ENCODE results near the gene PIAS4. TPM values are rescaled to one million over a fixed set of nuclear protein-coding genes. Genes with fewer than 3 reads are reported as not detected.
A peak's percentile ranks its signal among the peaks of the same experiment; 100 is the strongest.
"Not testable (repeated sequence)": the region's sequence is repeated elsewhere in the genome, so short reads cannot be mapped to it uniquely, and the experiment has no call there.

The PIAS4 gene
- polyA plus RNA-seq, 4 donors, result 33.5 to 39.4 (median 38.1) TPM

DNA sequence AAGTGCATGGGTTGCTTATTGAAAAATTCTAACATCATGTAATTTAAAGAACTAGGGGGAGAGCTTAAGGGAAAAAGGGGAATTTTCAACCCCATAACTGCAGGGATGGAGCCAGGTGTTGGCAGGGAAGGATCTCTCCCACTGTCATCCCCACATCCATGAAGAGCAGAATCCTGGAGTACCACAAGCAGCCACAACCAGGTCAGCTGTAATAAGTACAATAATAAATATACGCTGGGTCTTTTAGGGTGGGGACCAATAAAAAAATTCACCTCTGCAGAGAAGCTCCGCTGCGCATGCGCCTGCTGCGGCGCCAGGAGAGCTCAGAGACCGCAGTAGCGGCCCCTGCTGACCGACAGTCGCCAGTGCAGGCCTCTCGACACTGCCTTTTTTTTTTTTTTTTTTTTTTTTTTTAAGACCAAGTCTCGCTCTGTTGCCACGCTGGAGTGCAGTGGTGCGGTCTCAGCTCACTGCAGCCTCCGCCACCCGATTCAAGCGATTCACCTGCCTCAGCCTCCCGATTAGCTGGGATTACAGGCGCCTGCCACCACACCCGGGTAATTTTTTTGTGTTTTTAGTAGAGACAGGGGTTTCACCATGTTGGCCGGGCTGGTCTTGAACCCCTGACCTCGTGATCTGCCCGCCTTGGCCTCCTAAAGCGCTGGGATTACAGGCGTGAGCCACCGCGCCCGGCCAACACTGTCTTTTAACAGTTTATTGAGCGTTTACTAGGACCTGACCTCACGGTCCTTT is 19.7 kb upstream of the PIAS4 start:
- DNase-seq (ENCODE audit: low read depth in 4 of 4, low spot score in 3 of 4), result peak; percentile 69 to 79 (median 74)

GRCh38 chr19:3990815-3991117 is 16.8 kb upstream of the PIAS4 start:
- DNase-seq (ENCODE audit: low read depth in 4 of 4, low spot score in 3 of 4), result no peak

GRCh38 chr19:3995607-3996006 is 11.9 kb upstream of the PIAS4 start:
- no peak for DNase-seq (ENCODE audit: low read depth in 4 of 4, low spot score in 3 of 4)

DNA sequence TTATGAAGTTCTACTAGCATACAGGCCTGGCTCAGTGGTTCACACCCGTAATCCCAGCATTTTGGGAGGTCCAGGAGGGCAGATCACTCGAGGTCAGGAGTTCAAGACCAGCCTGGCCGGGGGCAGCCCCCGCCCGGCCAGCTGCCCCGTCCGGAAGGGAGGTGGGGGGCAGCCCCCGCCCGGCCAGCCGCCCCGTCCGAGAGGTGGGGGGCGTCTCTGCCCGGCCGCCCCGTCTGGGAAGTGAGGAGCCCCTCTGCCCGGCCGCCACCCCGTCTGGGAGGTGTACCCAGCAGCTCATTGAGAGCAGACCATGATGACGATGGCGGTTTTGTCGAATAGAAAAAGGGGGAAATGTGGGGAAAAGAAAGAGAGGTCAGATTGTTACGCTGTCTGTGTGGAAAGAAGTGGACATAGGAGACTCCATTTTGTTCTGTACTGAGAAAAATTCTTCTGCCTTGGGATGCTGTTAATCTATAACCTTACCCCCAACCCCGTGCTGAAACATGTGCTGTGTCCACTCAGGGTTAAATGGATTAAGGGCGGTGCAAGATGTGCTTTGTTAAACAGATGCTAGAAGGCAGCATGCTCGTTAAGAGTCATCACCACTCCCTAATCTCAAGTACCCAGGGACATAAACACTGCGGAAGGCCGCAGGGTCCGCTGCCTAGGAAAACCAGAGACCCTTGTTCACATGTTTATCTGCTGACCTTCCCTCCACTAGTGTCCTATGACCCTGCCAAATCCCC is 8.7 kb upstream of the PIAS4 start:
- not testable (repeated sequence) for DNase-seq (ENCODE audit: low read depth in 4 of 4, low spot score in 3 of 4)

GRCh38 chr19:4000798-4001197 is 6.7 kb upstream of the PIAS4 start:
- not testable (repeated sequence) for DNase-seq (ENCODE audit: low read depth in 4 of 4, low spot score in 3 of 4)

- not testable (repeated sequence) for DNase-seq (ENCODE audit: low read depth in 4 of 4, low spot score in 3 of 4)
Measured at GRCh38 chr19:4005436-4005835, 2.1 kb upstream of the PIAS4 start.

DNA sequence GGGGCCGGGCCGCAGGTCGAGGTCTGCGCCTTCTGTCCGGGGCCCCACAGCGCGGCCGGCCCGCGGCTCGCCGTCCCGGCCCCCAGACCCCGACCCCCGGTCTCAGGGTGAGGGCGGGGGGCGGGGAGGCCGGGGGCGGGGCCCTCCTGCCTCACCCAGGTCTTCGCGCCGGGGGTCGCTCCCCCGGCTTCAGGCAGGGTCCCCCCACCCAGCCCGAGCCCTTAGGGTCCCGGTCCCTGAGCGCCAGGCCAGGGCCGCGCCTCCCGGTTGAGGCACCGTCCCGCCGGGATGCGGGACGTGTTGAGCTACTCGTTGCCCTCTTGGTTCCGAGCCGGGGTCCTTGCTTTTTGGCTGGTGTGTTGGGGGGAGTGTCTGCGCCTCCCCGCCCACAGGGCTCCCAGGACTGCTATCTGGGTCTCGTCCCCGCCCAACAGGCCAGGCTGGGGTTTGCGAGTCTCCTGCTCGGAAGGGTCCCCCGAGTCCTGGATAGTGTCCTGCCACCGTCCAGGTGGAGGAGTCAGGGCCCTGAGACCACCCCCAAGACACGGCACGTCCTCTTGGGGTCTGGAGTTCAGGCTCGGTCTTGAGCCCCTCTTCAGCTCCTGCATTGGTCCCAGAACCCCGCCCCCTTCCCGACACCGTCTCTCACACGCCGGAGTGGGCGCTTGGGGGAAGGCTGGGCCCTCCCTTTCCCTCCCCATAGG is 452 bp downstream of the PIAS4 start:
- DNase-seq (ENCODE audit: low read depth in 4 of 4, low spot score in 3 of 4), result no peak

DNA sequence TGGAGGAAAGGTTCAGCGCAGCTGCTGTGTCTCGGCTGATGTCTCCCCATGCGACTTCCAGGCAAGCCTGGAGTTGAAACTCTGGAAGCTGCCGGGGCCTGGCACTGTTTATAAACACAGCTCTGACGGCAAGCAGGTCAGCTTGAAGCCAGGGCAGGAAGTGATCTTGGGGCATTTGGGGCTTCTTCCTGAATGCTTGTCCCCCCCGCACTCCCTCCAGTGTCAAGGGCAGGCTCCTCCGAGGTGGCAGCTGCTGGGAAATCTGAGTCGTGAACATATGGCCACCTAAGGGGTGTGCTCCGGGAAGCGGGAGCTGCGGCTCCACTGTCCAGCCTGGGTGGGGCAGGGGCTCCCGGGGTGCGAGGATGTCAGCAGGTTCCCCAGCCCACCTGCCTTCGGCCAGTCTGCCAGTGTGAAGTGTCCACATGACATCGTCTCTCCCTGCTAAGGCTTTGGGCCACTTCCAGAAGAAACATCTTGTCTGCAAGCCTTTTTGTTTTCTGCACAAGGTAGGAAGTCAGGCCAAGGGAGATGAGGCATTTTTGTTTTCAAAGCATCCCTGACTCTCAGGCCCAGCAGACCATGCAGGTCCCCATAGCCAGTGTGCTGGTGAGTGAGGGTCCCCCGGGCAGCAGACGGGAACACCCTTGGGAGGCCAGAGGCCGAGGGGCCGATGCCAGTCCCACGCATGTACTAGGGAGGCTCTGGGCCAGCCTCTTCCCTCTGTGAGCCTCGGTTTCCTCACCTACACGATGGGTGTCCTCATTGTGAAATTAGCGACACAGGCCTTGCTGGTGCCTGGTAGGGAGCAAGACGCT is 2.7 kb downstream of the PIAS4 start:
- DNase-seq (ENCODE audit: low read depth in 4 of 4, low spot score in 3 of 4), result no peak

GRCh38 chr19:4010808-4011110 is 3.2 kb downstream of the PIAS4 start:
- DNase-seq (ENCODE audit: low read depth in 4 of 4, low spot score in 3 of 4), result no peak

GRCh38 chr19:4011430-4011829 is 3.9 kb downstream of the PIAS4 start:
- not testable (repeated sequence) for DNase-seq (ENCODE audit: low read depth in 4 of 4, low spot score in 3 of 4)

DNA sequence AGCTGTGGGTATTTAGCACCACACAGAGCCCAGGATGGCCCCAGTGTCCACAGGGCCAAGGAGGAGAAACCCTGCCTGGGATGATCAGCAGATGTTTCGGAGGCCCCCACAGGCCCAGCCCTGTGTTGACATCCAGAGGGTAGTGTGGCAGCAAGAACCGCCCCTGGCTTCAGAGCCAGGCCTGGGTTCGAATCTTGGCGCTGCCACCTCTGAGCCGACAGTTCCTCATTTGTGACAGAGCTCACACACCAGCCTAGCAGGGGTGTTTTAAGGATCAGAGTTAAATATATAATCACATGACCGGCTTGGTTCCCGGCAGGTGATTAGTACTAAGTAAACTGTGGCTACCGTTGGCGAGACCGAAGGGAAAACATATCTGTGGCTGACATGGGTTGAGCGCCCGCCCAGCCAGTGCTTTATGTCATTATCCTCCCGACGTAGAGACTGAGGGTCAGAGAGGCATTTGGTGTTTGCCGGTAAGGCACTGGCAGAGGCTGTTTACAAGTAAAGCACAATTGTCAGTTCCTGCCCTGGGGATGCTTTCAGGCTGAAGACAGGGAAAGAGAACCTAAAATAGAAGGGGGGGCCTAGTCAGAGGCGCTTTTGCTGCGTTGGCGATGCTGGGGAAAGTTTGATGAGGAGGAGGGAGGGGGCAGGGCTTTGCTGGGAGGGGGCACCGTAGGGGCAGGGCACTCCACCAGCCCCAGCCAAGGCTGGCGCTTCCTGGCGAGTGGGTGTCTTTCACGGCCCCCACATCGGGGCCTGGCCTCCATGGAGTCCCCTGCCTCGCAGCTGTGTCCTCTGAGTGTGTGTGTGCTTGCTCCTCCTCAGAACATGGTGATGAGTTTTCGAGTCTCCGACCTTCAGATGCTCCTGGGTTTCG is 4.8 kb downstream of the PIAS4 start:
- DNase-seq (ENCODE audit: low read depth in 4 of 4, low spot score in 3 of 4), result no peak

- DNase-seq (ENCODE audit: low read depth in 4 of 4, low spot score in 3 of 4), result no peak
Measured at GRCh38 chr19:4012975-4013634, 5.6 kb downstream of the PIAS4 start.

DNA sequence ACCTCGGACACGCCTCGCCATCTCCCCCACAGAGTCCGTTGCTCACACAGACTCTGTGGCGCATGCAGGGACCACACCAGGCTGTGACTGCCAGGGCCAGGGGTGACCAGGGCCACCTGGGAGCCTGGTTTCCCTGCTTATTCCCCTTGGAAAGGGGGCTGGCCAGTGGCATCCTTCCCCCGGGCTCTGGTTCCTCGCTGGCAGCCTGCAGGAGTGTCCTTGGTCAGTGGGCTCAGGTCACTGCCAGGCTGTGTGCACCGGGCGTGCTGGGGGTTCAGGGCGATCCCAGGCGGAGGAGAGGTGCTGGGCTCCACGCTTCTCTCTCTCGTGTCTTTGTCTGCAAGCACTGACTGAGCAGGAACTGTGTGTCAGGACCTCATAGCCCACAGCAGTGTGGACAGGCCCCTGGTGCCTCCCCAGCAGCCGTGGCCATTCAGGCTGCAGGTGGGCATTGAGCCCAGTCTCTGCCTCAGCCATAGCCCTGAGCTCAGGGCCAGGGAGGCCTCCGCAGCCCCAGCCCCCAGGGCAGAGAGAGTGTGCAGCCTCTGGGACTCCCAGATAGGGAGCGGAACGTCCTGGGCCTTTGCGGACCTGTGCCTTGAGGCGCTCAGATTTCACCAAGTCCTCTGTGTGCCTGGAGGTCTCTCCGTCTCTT is 6.5 kb downstream of the PIAS4 start:
- no peak for DNase-seq (ENCODE audit: low read depth in 4 of 4, low spot score in 3 of 4)

GRCh38 chr19:4014541-4015491 is 7.3 kb downstream of the PIAS4 start:
- peak in 1 of 4 donors; percentile 34 for DNase-seq (ENCODE audit: low read depth in 4 of 4, low spot score in 3 of 4)

DNA sequence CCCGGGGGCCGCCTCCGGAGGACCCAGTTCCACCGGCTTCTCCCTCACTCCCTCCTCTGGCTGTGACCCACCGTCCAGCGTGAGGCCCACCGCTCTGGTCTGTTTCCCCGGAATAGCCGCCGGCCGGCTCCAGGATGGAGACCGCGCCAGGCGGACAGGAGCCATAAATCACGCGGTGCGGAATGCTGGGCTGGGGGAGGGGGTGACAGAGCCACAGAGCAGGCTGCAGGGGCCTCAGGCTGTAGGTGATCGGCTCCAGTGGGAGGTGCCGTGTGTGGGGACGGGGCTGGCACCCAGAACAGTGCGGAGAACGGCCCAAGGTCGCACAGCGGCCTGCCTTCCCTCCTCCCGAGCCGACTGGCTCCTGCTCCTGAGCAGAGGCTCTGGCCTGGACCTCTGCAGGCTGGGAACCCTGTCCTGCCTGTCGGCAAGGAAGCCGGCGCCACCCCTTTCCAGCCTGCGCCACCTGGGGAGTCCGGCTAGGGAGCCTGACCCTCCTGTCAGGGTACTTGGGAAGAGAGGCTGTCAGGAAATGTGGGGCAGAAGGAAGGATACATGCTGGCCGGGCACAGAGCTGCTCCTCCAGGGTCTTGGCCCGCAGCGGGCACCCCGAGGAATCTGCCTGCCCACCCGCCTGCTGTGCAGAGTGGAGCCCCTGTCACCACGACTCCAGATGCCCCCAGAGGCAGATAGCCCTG is 8.3 kb downstream of the PIAS4 start:
- DNase-seq (ENCODE audit: low read depth in 4 of 4, low spot score in 3 of 4), result peak; percentile 68 to 83 (median 75)

DNA sequence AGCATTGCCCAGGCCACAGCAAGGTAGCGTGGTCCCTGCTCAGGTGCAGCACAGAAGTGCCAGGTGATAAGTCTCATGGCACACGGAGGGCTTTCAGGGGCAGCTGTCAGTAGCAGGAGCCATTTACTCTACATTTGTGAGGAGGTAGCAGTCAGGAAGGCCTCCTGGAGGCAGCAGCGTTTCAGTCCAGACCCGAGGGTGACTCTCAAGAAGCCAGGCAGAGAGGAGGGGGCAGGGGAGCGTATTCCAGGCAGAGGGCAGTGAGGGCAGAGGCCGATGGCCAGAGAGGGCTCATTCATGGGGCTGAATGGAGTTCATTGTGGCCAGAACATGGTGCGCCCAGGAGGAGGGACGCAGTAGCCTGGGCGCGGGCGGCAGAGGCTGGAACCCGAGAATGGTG is 8.9 kb downstream of the PIAS4 start:
- no peak for DNase-seq (ENCODE audit: low read depth in 4 of 4, low spot score in 3 of 4)

Measured in right renal pelvis (tissue), 4 donors.